AG09319 (cell line): ENCODE measurements around the gene APP.

Experiments used
- DNase-seq: peaks from one replicate; pipeline ENCODE4 v3.0.0-alpha.2; 2010; ENCODE audit warnings: low read depth; ENCODE audit errors: extremely low read depth
- CTCF ChIP-seq: IDR thresholded peaks from 2 replicates; pipeline ENCODE4 v1.5.1; 2011; ENCODE audit warnings: low read depth, mild to moderate bottlenecking, inconsistent platforms, low read length, moderate library complexity

Gene APP

GRCh38 chr21:26165331-26165730 lies 5.2 kb downstream of the APP start:
- DNase-seq, result no peak
- TF ChIP-seq CTCF, result no peak

- no peak for TF ChIP-seq CTCF
- no peak for DNase-seq
Measured at GRCh38 chr21:26164311-26164710, 6.3 kb downstream of the APP start.

GRCh38 chr21:26162081-26162480 lies 8.5 kb downstream of the APP start:
- TF ChIP-seq CTCF, result no peak
- DNase-seq, result no peak

GRCh38 chr21:26159869-26160268 lies 10.7 kb downstream of the APP start:
- no peak for DNase-seq
- no peak for TF ChIP-seq CTCF

GRCh38 chr21:26157801-26158200 lies 12.8 kb downstream of the APP start:
- DNase-seq, result no peak
- no peak for TF ChIP-seq CTCF

GRCh38 chr21:26154753-26155152 lies 15.8 kb downstream of the APP start:
- no peak for TF ChIP-seq CTCF
- DNase-seq, result no peak

- DNase-seq, result no peak
- no peak for TF ChIP-seq CTCF
Measured at GRCh38 chr21:26153758-26154157, 16.8 kb downstream of the APP start.
